ENCODE measurements around the gene MAFB. TPM values are rescaled to one million over a fixed set of nuclear protein-coding genes. Genes with fewer than 3 reads are reported as not detected.
A peak's percentile ranks its signal among the peaks of the same experiment; 100 is the strongest.

Gene MAFB
- polyA plus RNA-seq, 4 donors: 1.1 to 10.7 (median 7.5) TPM

GRCh38 chr20:40713508-40713907, 24.5 kb upstream of the MAFB start:
- Histone ChIP-seq H3K4me1 (ENCODE audit: control insufficient read depth in 3 of 3, insufficient read depth in 2 of 3, low read depth in 1 of 3, low read length in 2 of 3) (no peaks in the 10 kb centered on the region), H3K27ac (ENCODE audit: low read depth in 1 of 3, low read length in 2 of 3) (no peak overlapping the region), H3K4me3 (ENCODE audit: low read depth in 1 of 3, low read length in 3 of 3) (no peak overlapping the region), H3K9me3 (ENCODE audit: control insufficient read depth in 2 of 2, insufficient read depth in 1 of 2, low read depth in 1 of 2, low read length in 1 of 2) (no peaks in the 10 kb centered on the region), H3K27me3 (ENCODE audit: control insufficient read depth in 3 of 3, insufficient read depth in 3 of 3, low read length in 3 of 3) (peaks cover 0 to 6% (median 0%) of the 10 kb centered on the region in 3 donors), H3K36me3 (ENCODE audit: control insufficient read depth in 3 of 3, insufficient read depth in 2 of 3, low read depth in 1 of 3, low read length in 3 of 3) (no peaks in the 10 kb centered on the region)
- DNase-seq (no peak), FAIRE-seq (no peak)
- WGBS, 3 donors: 77 to 86% (median 81%) methylated on average over 6 of the region's 6 CpGs

GRCh38 chr20:40711079-40711478, 22.0 kb upstream of the MAFB start:
- DNase-seq (no peak), FAIRE-seq (no peak)
- no peaks in the 10 kb centered on the region for H3K36me3 ChIP-seq (ENCODE audit: control insufficient read depth in 3 of 3, insufficient read depth in 2 of 3, low read depth in 1 of 3, low read length in 3 of 3)
- WGBS, 3 donors: 61 to 70% (median 64%) methylated on average over 13 of the region's 13 CpGs
- no peaks in the 10 kb centered on the region for H3K9me3 ChIP-seq (ENCODE audit: control insufficient read depth in 2 of 2, insufficient read depth in 1 of 2, low read depth in 1 of 2, low read length in 1 of 2)
- peaks cover 0 to 6% (median 0%) of the 10 kb centered on the region in 3 donors for H3K27me3 ChIP-seq (ENCODE audit: control insufficient read depth in 3 of 3, insufficient read depth in 3 of 3, low read length in 3 of 3)
- H3K4me3 ChIP-seq (ENCODE audit: low read depth in 1 of 3, low read length in 3 of 3): no peak overlapping the region
- H3K27ac ChIP-seq (ENCODE audit: low read depth in 1 of 3, low read length in 2 of 3): no peak overlapping the region
- H3K4me1 ChIP-seq (ENCODE audit: control insufficient read depth in 3 of 3, insufficient read depth in 2 of 3, low read depth in 1 of 3, low read length in 2 of 3): no peaks in the 10 kb centered on the region

- no peak for FAIRE-seq
- WGBS, 3 donors: 81 to 85% (median 81%) methylated on average over 13 of the region's 13 CpGs
- peaks cover 0 to 6% (median 0%) of the 10 kb centered on the region in 3 donors for H3K27me3 ChIP-seq (ENCODE audit: control insufficient read depth in 3 of 3, insufficient read depth in 3 of 3, low read length in 3 of 3)
Measured at GRCh38 chr20:40710603-40711002, 21.6 kb upstream of the MAFB start.

GRCh38 chr20:40706977-40707582, 18.0 kb upstream of the MAFB start:
- FAIRE-seq (no peak), DNase-seq (peak; percentile 29 to 72)
- H3K27ac ChIP-seq (ENCODE audit: low read depth in 1 of 3, low read length in 2 of 3): no peak overlapping the region
- H3K27me3 ChIP-seq (ENCODE audit: control insufficient read depth in 3 of 3, insufficient read depth in 3 of 3, low read length in 3 of 3): peaks cover 0 to 9% (median 0%) of the 10 kb centered on the region in 3 donors
- 19 to 61% (median 34%) methylated on average over 3 of the region's 3 CpGs for WGBS, 3 donors
- H3K4me3 ChIP-seq (ENCODE audit: low read depth in 1 of 3, low read length in 3 of 3): no peak overlapping the region
- H3K36me3 ChIP-seq (ENCODE audit: control insufficient read depth in 3 of 3, insufficient read depth in 2 of 3, low read depth in 1 of 3, low read length in 3 of 3): no peaks in the 10 kb centered on the region
- no peaks in the 10 kb centered on the region for H3K4me1 ChIP-seq (ENCODE audit: control insufficient read depth in 3 of 3, insufficient read depth in 2 of 3, low read depth in 1 of 3, low read length in 2 of 3)
- H3K9me3 ChIP-seq (ENCODE audit: control insufficient read depth in 2 of 2, insufficient read depth in 1 of 2, low read depth in 1 of 2, low read length in 1 of 2): no peaks in the 10 kb centered on the region

More at GRCh38 chr20:40710603-40711002, 21.6 kb upstream of the MAFB start:
- H3K4me3 ChIP-seq (ENCODE audit: low read depth in 1 of 3, low read length in 3 of 3): no peak overlapping the region
- H3K9me3 ChIP-seq (ENCODE audit: control insufficient read depth in 2 of 2, insufficient read depth in 1 of 2, low read depth in 1 of 2, low read length in 1 of 2): no peaks in the 10 kb centered on the region
- no peak overlapping the region for H3K27ac ChIP-seq (ENCODE audit: low read depth in 1 of 3, low read length in 2 of 3)
- DNase-seq: no peak
- H3K4me1 ChIP-seq (ENCODE audit: control insufficient read depth in 3 of 3, insufficient read depth in 2 of 3, low read depth in 1 of 3, low read length in 2 of 3): no peaks in the 10 kb centered on the region
- no peaks in the 10 kb centered on the region for H3K36me3 ChIP-seq (ENCODE audit: control insufficient read depth in 3 of 3, insufficient read depth in 2 of 3, low read depth in 1 of 3, low read length in 3 of 3)

- no peaks in the 10 kb centered on the region for H3K36me3 ChIP-seq (ENCODE audit: control insufficient read depth in 3 of 3, insufficient read depth in 2 of 3, low read depth in 1 of 3, low read length in 3 of 3)
- H3K4me1 ChIP-seq (ENCODE audit: control insufficient read depth in 3 of 3, insufficient read depth in 2 of 3, low read depth in 1 of 3, low read length in 2 of 3): no peaks in the 10 kb centered on the region
- H3K27ac ChIP-seq (ENCODE audit: low read depth in 1 of 3, low read length in 2 of 3): no peak overlapping the region
- 90 to 92% (median 91%) methylated on average over 3 of the region's 3 CpGs for WGBS, 3 donors
- H3K4me3 ChIP-seq (ENCODE audit: low read depth in 1 of 3, low read length in 3 of 3): no peak overlapping the region
- FAIRE-seq: no peak
- peaks cover 0 to 3% (median 0%) of the 10 kb centered on the region in 3 donors for H3K27me3 ChIP-seq (ENCODE audit: control insufficient read depth in 3 of 3, insufficient read depth in 3 of 3, low read length in 3 of 3)
- DNase-seq: no peak
- no peaks in the 10 kb centered on the region for H3K9me3 ChIP-seq (ENCODE audit: control insufficient read depth in 2 of 2, insufficient read depth in 1 of 2, low read depth in 1 of 2, low read length in 1 of 2)
Measured at GRCh38 chr20:40705413-40705812, 16.4 kb upstream of the MAFB start.

GRCh38 chr20:40704828-40705227, 15.8 kb upstream of the MAFB start:
- Histone ChIP-seq H3K4me3 (ENCODE audit: low read depth in 1 of 3, low read length in 3 of 3) (no peak overlapping the region), H3K27ac (ENCODE audit: low read depth in 1 of 3, low read length in 2 of 3) (no peak overlapping the region), H3K9me3 (ENCODE audit: control insufficient read depth in 2 of 2, insufficient read depth in 1 of 2, low read depth in 1 of 2, low read length in 1 of 2) (no peaks in the 10 kb centered on the region), H3K36me3 (ENCODE audit: control insufficient read depth in 3 of 3, insufficient read depth in 2 of 3, low read depth in 1 of 3, low read length in 3 of 3) (no peaks in the 10 kb centered on the region), H3K4me1 (ENCODE audit: control insufficient read depth in 3 of 3, insufficient read depth in 2 of 3, low read depth in 1 of 3, low read length in 2 of 3) (no peaks in the 10 kb centered on the region), H3K27me3 (ENCODE audit: control insufficient read depth in 3 of 3, insufficient read depth in 3 of 3, low read length in 3 of 3) (peaks cover 0 to 3% (median 0%) of the 10 kb centered on the region in 3 donors)
- 54 to 76% (median 59%) methylated on average over 4 of the region's 4 CpGs for WGBS, 3 donors
- FAIRE-seq: no peak
- no peak for DNase-seq

- no peaks in the 10 kb centered on the region for H3K36me3 ChIP-seq (ENCODE audit: control insufficient read depth in 3 of 3, insufficient read depth in 2 of 3, low read depth in 1 of 3, low read length in 3 of 3)
- no peaks in the 10 kb centered on the region for H3K9me3 ChIP-seq (ENCODE audit: control insufficient read depth in 2 of 2, insufficient read depth in 1 of 2, low read depth in 1 of 2, low read length in 1 of 2)
- 33 to 51% (median 49%) methylated on average over 8 of the region's 8 CpGs for WGBS, 3 donors
- FAIRE-seq (no peak), DNase-seq (no peak)
- no peak overlapping the region for H3K4me3 ChIP-seq (ENCODE audit: low read depth in 1 of 3, low read length in 3 of 3)
- no peaks in the 10 kb centered on the region for H3K4me1 ChIP-seq (ENCODE audit: control insufficient read depth in 3 of 3, insufficient read depth in 2 of 3, low read depth in 1 of 3, low read length in 2 of 3)
- H3K27me3 ChIP-seq (ENCODE audit: control insufficient read depth in 3 of 3, insufficient read depth in 3 of 3, low read length in 3 of 3): peaks cover 0 to 4% (median 0%) of the 10 kb centered on the region in 3 donors
- H3K27ac ChIP-seq (ENCODE audit: low read depth in 1 of 3, low read length in 2 of 3): no peak overlapping the region
Measured at GRCh38 chr20:40703975-40704530, 15.0 kb upstream of the MAFB start.

- WGBS, 3 donors: 76 to 79% (median 79%) methylated on average over 4 of the region's 4 CpGs
- DNase-seq: no peak
- Histone ChIP-seq H3K4me3 (ENCODE audit: low read depth in 1 of 3, low read length in 3 of 3) (no peak overlapping the region), H3K27me3 (ENCODE audit: control insufficient read depth in 3 of 3, insufficient read depth in 3 of 3, low read length in 3 of 3) (peaks cover 0 to 9% (median 0%) of the 10 kb centered on the region in 3 donors), H3K4me1 (ENCODE audit: control insufficient read depth in 3 of 3, insufficient read depth in 2 of 3, low read depth in 1 of 3, low read length in 2 of 3) (no peaks in the 10 kb centered on the region), H3K9me3 (ENCODE audit: control insufficient read depth in 2 of 2, insufficient read depth in 1 of 2, low read depth in 1 of 2, low read length in 1 of 2) (no peaks in the 10 kb centered on the region), H3K27ac (ENCODE audit: low read depth in 1 of 3, low read length in 2 of 3) (no peak overlapping the region), H3K36me3 (ENCODE audit: control insufficient read depth in 3 of 3, insufficient read depth in 2 of 3, low read depth in 1 of 3, low read length in 3 of 3) (no peaks in the 10 kb centered on the region)
- FAIRE-seq: no peak
Measured at GRCh38 chr20:40702504-40702903, 13.5 kb upstream of the MAFB start.

GRCh38 chr20:40698744-40699143, 9.7 kb upstream of the MAFB start:
- Histone ChIP-seq H3K27ac (ENCODE audit: low read depth in 1 of 3, low read length in 2 of 3) (no peak overlapping the region), H3K9me3 (ENCODE audit: control insufficient read depth in 2 of 2, insufficient read depth in 1 of 2, low read depth in 1 of 2, low read length in 1 of 2) (no peaks in the 10 kb centered on the region), H3K36me3 (ENCODE audit: control insufficient read depth in 3 of 3, insufficient read depth in 2 of 3, low read depth in 1 of 3, low read length in 3 of 3) (no peaks in the 10 kb centered on the region), H3K4me1 (ENCODE audit: control insufficient read depth in 3 of 3, insufficient read depth in 2 of 3, low read depth in 1 of 3, low read length in 2 of 3) (no peaks in the 10 kb centered on the region), H3K4me3 (ENCODE audit: low read depth in 1 of 3, low read length in 3 of 3) (no peak overlapping the region), H3K27me3 (ENCODE audit: control insufficient read depth in 3 of 3, insufficient read depth in 3 of 3, low read length in 3 of 3) (peaks cover 0 to 28% (median 10%) of the 10 kb centered on the region in 3 donors)
- DNase-seq (no peak), FAIRE-seq (no peak)

Data from small intestine (tissue), 7 donors.